Large intestine (tissue), 3 donors: ENCODE results near the gene UBE3B. TPM values are rescaled to one million over a fixed set of nuclear protein-coding genes. Genes with fewer than 3 reads are reported as not detected.

Experiments
- DNase-seq, 2 donors: peaks; one replicate each; pipeline versions ENCODE4 v3.0.0 to v3.0.0-alpha.2; 2013
- H3K27ac ChIP-seq: one replicate; pipeline ENCODE4 v1.5.1; 2013; ENCODE audit warnings: low read length
- H3K27me3 ChIP-seq: 2 replicates; pipeline ENCODE4 v1.6.1; 2013; ENCODE audit warnings: low read length; ENCODE audit not compliant: control insufficient read depth, insufficient read depth
- H3K36me3 ChIP-seq: 2 replicates; pipeline ENCODE4 v1.6.1; 2013; ENCODE audit warnings: low read length; ENCODE audit not compliant: control insufficient read depth, insufficient read depth
- H3K4me1 ChIP-seq: one replicate; pipeline ENCODE4 v1.6.1; 2013; ENCODE audit warnings: low read length; ENCODE audit not compliant: control insufficient read depth, insufficient read depth
- H3K4me3 ChIP-seq: one replicate; pipeline ENCODE4 v1.5.1; 2013; ENCODE audit warnings: low read length
- H3K9me3 ChIP-seq: one replicate; pipeline ENCODE4 v1.6.1; 2013; ENCODE audit warnings: mild to moderate bottlenecking, low read depth, low read length, moderate library complexity; ENCODE audit not compliant: control insufficient read depth
- WGBS: methylation state at CpG from one replicate; pipeline ENCODE4 v1.1.5; 2013; ENCODE audit warnings: low lambda C conversion rate; ENCODE audit not compliant: insufficient coverage; 5-methylcytosine and 5-hydroxymethylcytosine counted together
- polyA plus RNA-seq: library from polyadenylated mRNA; unstranded; fragments of 120-200 nt; gene quantifications from one replicate; pipeline ENCODE4 v1.2.1, GENCODE V29; 2013

The UBE3B gene
- polyA plus RNA-seq, 1 donor = 31.8 TPM

- DNase-seq = no peak
- WGBS = 86% methylated on average over 1 of the region's 7 CpGs
- H3K27ac ChIP-seq = no peak overlapping the region
- peaks cover 6% of the 10 kb centered on the region for H3K4me1 ChIP-seq
- no peaks in the 10 kb centered on the region for H3K27me3 ChIP-seq
- H3K36me3 ChIP-seq = peaks cover 58% of the 10 kb centered on the region
- no peaks in the 10 kb centered on the region for H3K9me3 ChIP-seq
- H3K4me3 ChIP-seq = no peak overlapping the region
Measured at GRCh38 chr12:109568486-109568885, 91.1 kb downstream of the UBE3B start.

GRCh38 chr12:109571773-109572505 lies 94.5 kb downstream of the UBE3B start:
- peaks cover 10% of the 10 kb centered on the region for H3K4me1 ChIP-seq
- H3K27ac ChIP-seq = no peak overlapping the region
- H3K36me3 ChIP-seq = peaks cover 42% of the 10 kb centered on the region
- H3K9me3 ChIP-seq = no peaks in the 10 kb centered on the region
- DNase-seq = no peak
- H3K27me3 ChIP-seq = no peaks in the 10 kb centered on the region
- WGBS = no CpG with 5 or more reads among the region's 5 CpGs
- H3K4me3 ChIP-seq = no peak overlapping the region

- DNase-seq = no peak
- Histone ChIP-seq H3K9me3 (no peaks in the 10 kb centered on the region), H3K36me3 (peaks cover 44% of the 10 kb centered on the region), H3K4me3 (peak overlapping the region; percentile 82), H3K27me3 (no peaks in the 10 kb centered on the region), H3K27ac (peak overlapping the region; percentile 82), H3K4me1 (peaks cover 10% of the 10 kb centered on the region)
- no CpG with 5 or more reads among the region's 3 CpGs for WGBS
Measured at GRCh38 chr12:109572506-109572845, 95.0 kb downstream of the UBE3B start.

DNA sequence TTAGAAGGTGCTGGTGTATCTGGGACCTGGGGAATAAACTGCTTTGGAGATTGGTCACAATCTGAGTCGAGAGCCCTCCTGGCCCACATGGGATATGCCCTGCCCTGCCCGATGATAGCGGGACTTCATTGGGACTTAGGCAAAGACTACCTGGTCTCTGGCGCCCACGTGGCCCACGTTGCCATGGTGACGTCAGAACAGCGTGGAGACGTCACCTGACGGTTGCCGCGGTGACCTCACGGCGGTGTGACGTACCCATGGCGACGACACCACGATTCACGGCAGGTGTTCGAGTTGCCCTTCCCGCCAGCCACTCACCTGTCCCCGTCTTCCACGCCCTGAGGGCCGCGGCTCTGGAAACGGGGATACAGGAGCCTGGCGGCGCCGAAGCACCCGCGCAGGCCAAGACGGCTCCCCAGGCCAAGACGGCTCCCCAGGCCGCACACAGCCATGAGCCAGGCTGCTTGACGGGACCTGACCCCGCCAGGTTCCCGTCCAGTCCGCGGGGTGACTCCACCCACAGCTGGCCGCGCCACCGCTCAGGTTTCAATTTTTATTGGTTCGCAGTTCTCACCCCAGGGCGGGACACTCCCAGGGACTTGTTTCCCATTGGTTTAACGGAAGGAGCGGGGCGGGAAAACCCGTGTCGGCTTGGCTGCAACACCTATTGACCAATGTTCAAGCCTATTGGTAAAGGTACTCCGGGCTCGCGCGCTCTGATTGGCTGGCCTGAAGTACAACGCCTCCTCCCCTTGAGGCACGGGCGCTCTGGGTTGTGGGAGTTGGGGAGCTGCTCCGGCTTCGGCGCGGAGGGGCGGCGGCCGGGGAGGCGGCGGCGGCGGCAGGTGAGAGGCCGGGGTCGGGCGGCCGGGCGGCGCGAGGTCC lies 95.8 kb downstream of the UBE3B start, which contains the start of the genes MMAB and MVK:
Gene MMAB (minus strand): TSS at position 476 of the 885 bp plus-strand sequence. CDS start 24 bp downstream, at position 452.
Gene MVK (plus strand): TSS at position 766 of the 885 bp plus-strand sequence. CDS start 1,029 bp downstream, outside the sequence.
- Histone ChIP-seq H3K4me1 (peaks cover 10% of the 10 kb centered on the region), H3K4me3 (peak within 1 kb of the TSS; percentile 82), H3K36me3 (peaks cover 45% of the 10 kb centered on the region), H3K27ac (peak within 1 kb of the TSS; percentile 82), H3K9me3 (no peaks in the 10 kb centered on the region), H3K27me3 (no peaks in the 10 kb centered on the region)
- peak; percentile 99 to 100 for DNase-seq
- no CpG with 5 or more reads among the region's 74 CpGs for WGBS

- DNase-seq = no peak
- no CpG with 5 or more reads among the region's 13 CpGs for WGBS
- Histone ChIP-seq H3K36me3 (peaks cover 46% of the 10 kb centered on the region), H3K4me3 (peak overlapping the region; percentile 82), H3K27ac (no peak overlapping the region), H3K9me3 (no peaks in the 10 kb centered on the region), H3K4me1 (peaks cover 10% of the 10 kb centered on the region), H3K27me3 (no peaks in the 10 kb centered on the region)
Measured at GRCh38 chr12:109573914-109574244, 96.4 kb downstream of the UBE3B start.

DNA sequence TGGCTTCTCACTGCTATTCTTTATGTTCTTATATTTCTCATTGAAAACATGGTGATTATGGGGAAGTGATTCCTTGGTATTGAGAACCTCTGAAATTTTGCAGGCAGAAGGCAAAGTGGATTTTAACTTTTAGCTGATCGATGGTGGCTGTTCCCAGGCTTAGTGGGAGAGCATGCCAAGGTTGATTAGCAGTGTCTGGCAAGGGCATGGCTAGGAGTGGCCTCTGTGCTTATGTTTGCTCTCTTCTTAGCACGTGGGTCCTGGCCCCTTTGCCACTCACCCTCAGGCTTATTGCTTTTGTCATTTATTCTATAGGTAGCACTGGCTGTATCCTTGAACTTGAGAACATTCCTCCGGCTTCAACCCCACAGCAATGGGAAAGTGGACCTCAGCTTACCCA lies 98.2 kb downstream of the UBE3B start:
- Histone ChIP-seq H3K27ac (no peak overlapping the region), H3K4me3 (no peak overlapping the region), H3K36me3 (peaks cover 51% of the 10 kb centered on the region), H3K27me3 (no peaks in the 10 kb centered on the region), H3K4me1 (peaks cover 10% of the 10 kb centered on the region), H3K9me3 (no peaks in the 10 kb centered on the region)
- WGBS = no CpG with 5 or more reads among the region's 3 CpGs
- DNase-seq = no peak

GRCh38 chr12:109577311-109577710 lies 99.9 kb downstream of the UBE3B start:
- Histone ChIP-seq H3K4me3 (no peak overlapping the region), H3K9me3 (no peaks in the 10 kb centered on the region), H3K36me3 (peaks cover 61% of the 10 kb centered on the region), H3K4me1 (peaks cover 9% of the 10 kb centered on the region), H3K27me3 (no peaks in the 10 kb centered on the region), H3K27ac (no peak overlapping the region)
- WGBS = no CpG with 5 or more reads among the region's 1 CpG
- no peak for DNase-seq

DNA sequence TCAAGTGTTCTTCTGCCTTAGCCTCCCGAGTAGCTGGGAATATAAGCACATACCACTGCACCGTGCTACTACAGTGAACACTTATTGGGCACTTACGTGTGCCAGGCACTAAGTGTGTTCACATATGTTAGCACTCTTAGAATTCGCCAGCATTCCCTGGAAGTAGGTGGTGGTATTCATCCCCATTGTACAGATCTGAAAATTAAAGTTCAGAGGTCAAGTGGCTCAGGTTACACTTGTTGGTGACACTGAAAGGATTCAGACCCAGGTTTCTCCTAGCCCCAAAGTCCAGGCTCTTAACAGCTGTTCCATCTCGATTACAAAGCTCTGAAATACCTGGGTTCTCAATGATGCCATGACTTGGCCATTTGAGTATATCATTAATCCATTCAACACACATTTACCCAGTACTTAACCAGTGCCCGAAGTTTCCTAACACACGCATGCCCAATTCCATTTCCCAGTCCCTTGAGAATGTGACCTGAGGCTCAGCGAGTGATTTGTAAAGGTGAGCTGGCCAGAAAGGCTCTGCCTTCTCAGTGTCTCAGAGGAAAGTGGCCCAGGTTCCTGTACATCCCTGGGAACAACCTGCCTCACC lies 101.0 kb downstream of the UBE3B start:
- Histone ChIP-seq H3K36me3 (peaks cover 64% of the 10 kb centered on the region), H3K4me3 (no peak overlapping the region), H3K27me3 (no peaks in the 10 kb centered on the region), H3K9me3 (no peaks in the 10 kb centered on the region), H3K4me1 (peaks cover 4% of the 10 kb centered on the region), H3K27ac (no peak overlapping the region)
- no CpG with 5 or more reads among the region's 8 CpGs for WGBS
- DNase-seq = no peak

GRCh38 chr12:109579639-109580038 lies 102.2 kb downstream of the UBE3B start:
- no CpG with 5 or more reads among the region's 7 CpGs for WGBS
- Histone ChIP-seq H3K36me3 (peaks cover 71% of the 10 kb centered on the region), H3K9me3 (no peaks in the 10 kb centered on the region), H3K4me1 (peaks cover under 1% of the 10 kb centered on the region), H3K27ac (no peak overlapping the region), H3K27me3 (no peaks in the 10 kb centered on the region), H3K4me3 (no peak overlapping the region)
- no peak for DNase-seq

DNA sequence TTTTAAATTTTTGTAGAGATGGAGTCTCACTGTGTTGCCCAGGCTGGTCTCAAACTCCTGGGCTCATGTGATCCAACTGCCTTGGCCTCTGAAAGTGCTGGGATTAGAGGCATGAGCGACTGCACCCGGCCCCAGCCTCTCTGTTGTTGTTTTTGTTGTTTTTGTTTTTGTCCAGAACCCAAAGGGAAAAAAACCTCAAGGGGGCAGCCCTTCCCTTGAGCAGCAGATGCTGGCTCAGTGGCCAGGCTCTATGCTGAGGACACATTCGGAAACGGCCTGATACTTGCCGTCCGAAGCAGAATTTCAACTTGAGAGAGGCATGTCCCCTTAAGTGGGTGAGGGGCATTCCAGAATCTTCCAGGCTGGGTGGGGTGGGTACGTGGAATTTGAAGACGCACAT lies 102.8 kb downstream of the UBE3B start:
- no peaks in the 10 kb centered on the region for H3K9me3 ChIP-seq
- no peak overlapping the region for H3K27ac ChIP-seq
- H3K4me3 ChIP-seq = no peak overlapping the region
- DNase-seq = no peak
- no peaks in the 10 kb centered on the region for H3K27me3 ChIP-seq
- no CpG with 5 or more reads among the region's 8 CpGs for WGBS
- no peaks in the 10 kb centered on the region for H3K4me1 ChIP-seq
- H3K36me3 ChIP-seq = peaks cover 76% of the 10 kb centered on the region
